H4 (cell line): ENCODE data around the gene DQX1. TPM values are rescaled to one million over a fixed set of nuclear protein-coding genes. Genes with fewer than 3 reads are reported as not detected.

Experiments used
- total RNA-seq: library from RNA; depleted of rRNA; stranded (reverse); fragments of >200 nt; shearing (Covaris generic); gene quantifications from 2 replicates; pipeline ENCODE4 v1.2.3, GENCODE V29; 2014; rRNA removed

The DQX1 gene
- total RNA-seq, 1 experiment from 2014 or later, result not detected

Other genes starting within 250 kb of the DQX1 start
- gene SLC4A5, start 182.8 kb downstream of the DQX1 start, total RNA-seq, result 0.02 and 0.23 TPM in 2 replicates
- 55.1 and 67.2 TPM in 2 replicates for gene DCTN1, start 145.9 kb downstream of the DQX1 start, total RNA-seq
- gene C2orf81, start 104.6 kb downstream of the DQX1 start, total RNA-seq, result 0.53 and 0.70 TPM in 2 replicates
- gene WDR54, start 104.5 kb downstream of the DQX1 start, total RNA-seq, result 32.6 and 43.4 TPM in 2 replicates
- gene RTKN, start 84.3 kb downstream of the DQX1 start, total RNA-seq, result 9.4 and 10.5 TPM in 2 replicates
- gene INO80B, start 71.1 kb downstream of the DQX1 start, total RNA-seq, result 30.1 and 55.7 TPM in 2 replicates
- gene WBP1, start 67.8 kb downstream of the DQX1 start, total RNA-seq, result 86.8 and 93.9 TPM in 2 replicates
- gene MOGS, start 60.8 kb downstream of the DQX1 start, total RNA-seq, result 43.1 and 52.7 TPM in 2 replicates
- gene MRPL53, start 53.6 kb downstream of the DQX1 start, total RNA-seq, result 25.3 and 42.4 TPM in 2 replicates
- 1.8 and 2.2 TPM in 2 replicates for gene CCDC142, start 43.2 kb downstream of the DQX1 start, total RNA-seq
- 9.2 and 10.7 TPM in 2 replicates for gene TTC31, start 43.1 kb downstream of the DQX1 start, total RNA-seq
- 0.97 TPM in 1 of 2 replicates, not detected in the other for gene LBX2, start 26.6 kb downstream of the DQX1 start, total RNA-seq
- 17.0 and 25.7 TPM in 2 replicates for gene PCGF1, start 18.5 kb downstream of the DQX1 start, total RNA-seq
- not detected in 2 replicates for gene TLX2, start 11.8 kb downstream of the DQX1 start, total RNA-seq
- gene AUP1, start 3.5 kb upstream of the DQX1 start, total RNA-seq, result 95.4 and 102 TPM in 2 replicates
- gene HTRA2, start 3.7 kb upstream of the DQX1 start, total RNA-seq, result 40.5 and 49.5 TPM in 2 replicates
- gene LOXL3, start 27.7 kb upstream of the DQX1 start, total RNA-seq, result 2.0 and 2.4 TPM in 2 replicates
- gene DOK1, start 28.5 kb upstream of the DQX1 start, total RNA-seq, result 0.84 and 2.1 TPM in 2 replicates
- not detected in 2 replicates for gene M1AP, start 122.1 kb upstream of the DQX1 start, total RNA-seq
- gene SEMA4F, start 128.0 kb upstream of the DQX1 start, total RNA-seq, result 6.5 and 6.8 TPM in 2 replicates